Jurkat, Clone E6-1 (cell line): Measurements from ENCODE around the gene PPP1R12A.

ENCODE experiments used
- DNase-seq: peaks from one replicate; pipeline ENCODE4 v3.0.0-alpha.2; 2011; ENCODE audit warnings: low read depth, low spot score
- H3K4me3 ChIP-seq: 2 replicates; pipeline ENCODE4 v1.5.1; 2011; ENCODE audit warnings: mild to moderate bottlenecking, low read length, control low read depth, moderate library complexity

Gene PPP1R12A

GRCh38 chr12:79939728-79940310, 4.9 kb upstream of the PPP1R12A start:
- DNase-seq: no peak

GRCh38 chr12:79938843-79939242, 3.9 kb upstream of the PPP1R12A start:
- no peak overlapping the region for H3K4me3 ChIP-seq
- DNase-seq: no peak

More at GRCh38 chr12:79939728-79940310, 4.9 kb upstream of the PPP1R12A start:
- H3K4me3 ChIP-seq: no peak overlapping the region

GRCh38 chr12:79936670-79937069, 1.8 kb upstream of the PPP1R12A start:
- no peak for DNase-seq
- no peak overlapping the region for H3K4me3 ChIP-seq

- H3K4me3 ChIP-seq: peak overlapping the region; percentile 91
- DNase-seq: peak; percentile 18
Observed at GRCh38 chr12:79935624-79936345, 888 bp upstream of the PPP1R12A start.

DNA sequence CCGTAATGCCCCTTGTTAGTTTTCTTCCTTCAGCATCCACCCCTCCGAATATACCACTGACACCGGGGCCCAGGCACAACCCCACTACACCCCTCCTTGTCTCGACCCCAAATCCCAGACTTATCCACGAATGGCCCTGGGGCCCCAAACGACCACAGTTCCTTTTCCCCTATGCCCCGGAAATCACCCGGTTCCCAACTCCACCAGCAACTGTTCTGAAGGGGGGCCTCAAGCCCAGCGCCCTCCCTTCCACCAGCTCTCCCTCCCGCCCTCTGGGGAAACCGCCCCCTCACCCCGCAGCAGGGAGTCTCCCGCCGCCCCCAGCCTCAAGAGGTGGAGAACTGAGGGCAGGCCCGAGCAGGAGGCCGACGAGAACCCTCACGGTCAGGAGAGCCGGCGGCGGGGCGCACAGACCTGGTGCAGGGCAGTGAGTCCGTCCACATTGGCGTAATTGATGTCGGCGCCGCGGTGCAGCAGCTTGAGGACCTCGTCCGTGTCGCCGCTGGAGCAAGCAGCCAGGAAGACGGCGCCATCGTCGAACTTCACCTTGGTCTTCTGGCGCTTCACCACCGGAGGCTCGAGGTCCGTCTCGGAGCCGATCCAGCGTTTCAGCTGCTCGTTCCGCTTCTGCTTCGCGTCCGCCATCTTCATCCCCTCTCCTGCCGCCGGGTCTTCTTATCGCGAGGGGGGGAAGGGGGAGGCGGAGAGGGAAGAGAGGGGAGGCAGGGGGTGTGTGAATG, 446 bp downstream of the PPP1R12A start:
- peak; percentile 17 for DNase-seq
- H3K4me3 ChIP-seq: peak overlapping the region; percentile 91

DNA sequence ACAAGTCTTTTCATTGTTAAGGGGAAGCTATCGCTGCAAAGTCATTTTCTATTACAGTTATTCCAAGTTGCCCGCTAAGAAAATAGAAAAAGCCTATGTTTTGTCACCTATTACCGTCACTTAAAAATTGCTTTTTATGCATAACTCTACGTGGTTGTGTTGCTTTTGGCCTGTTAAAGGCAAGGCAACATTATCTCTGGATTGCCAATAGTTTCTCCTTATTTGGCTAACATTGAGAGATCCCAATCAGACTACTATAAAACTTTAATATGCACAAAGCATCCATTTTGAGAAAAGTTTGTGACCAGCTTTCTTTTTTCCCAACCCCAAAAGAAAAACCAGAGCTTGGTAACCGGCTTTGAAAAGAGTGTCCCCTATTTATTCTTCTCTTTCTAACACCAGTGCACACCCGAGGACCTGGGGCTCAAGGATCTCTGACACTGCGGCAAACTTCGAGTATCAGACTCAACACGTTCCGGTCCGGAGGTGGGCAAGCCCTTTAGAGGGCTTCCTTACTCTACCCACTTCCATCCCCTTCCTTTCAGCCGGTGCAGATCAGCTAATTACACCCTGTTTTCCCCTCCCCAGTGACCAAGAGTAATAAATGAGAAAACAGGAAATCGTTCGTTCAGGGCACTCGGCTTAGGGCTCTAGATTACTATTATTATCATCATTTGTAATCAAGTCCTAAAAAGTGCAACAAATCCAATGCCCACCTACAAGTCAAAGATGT, 1.2 kb downstream of the PPP1R12A start:
- DNase-seq: no peak
- H3K4me3 ChIP-seq: peak overlapping the region; percentile 91

DNA sequence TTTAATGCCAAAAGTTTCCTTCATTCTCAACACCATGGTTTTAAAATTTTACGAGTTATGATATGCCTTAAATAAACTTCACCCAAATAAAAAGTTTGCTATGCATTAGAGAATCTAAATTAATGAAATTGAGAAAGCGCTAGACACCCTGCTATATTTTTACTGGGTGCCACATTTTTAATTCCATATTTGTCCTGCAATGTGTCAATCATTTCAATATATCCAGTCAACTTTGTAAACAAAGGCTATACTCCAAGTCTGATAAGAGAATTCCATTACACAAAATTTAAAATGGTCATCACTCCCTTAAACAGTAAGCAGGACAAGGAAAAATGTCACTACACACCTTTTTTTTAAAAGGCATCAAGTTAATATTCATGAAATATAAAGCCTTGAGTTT, 1.9 kb downstream of the PPP1R12A start:
- H3K4me3 ChIP-seq: peak overlapping the region; percentile 91
- no peak for DNase-seq

DNA sequence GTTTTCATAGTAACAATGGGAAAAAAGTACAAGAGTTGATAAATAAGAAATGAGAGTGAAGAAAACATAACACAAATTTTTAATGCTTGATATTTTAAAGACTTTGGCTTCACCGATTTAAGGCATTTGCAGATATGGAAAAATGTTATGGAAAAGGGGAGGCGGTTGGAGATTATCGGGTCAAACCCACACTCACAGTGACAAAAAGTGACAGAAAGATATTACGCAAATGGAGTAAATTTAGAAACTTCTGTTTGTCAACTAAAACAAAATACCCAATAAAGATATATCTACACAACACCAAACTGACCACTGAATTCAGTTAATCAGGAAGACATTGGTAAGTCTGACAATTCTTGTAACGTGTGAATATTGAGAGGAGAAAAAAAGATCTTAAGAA, 2.5 kb downstream of the PPP1R12A start:
- H3K4me3 ChIP-seq: no peak overlapping the region

DNA sequence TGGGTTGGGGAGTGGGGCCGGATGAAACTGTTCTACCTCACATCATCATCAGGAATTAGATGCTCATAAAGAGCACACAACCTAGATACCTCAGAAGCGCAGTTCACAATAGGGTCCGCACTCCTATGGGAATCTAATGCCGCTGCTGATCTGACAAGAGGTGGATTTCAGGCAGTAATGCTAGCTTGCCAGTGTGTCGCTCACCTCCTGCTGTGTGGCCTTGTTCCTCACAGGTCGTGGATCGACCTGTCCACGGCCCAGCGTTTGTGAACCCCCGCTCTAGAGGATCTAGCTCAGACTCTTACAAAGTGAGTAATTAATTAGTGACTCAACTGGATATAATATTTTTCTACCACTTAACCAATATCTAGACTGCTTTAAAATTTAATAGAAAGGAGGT, 5.8 kb downstream of the PPP1R12A start:
- no peak for DNase-seq
- no peak overlapping the region for H3K4me3 ChIP-seq

More for the DNA sequence above, 2.5 kb downstream of the PPP1R12A start:
- no peak for DNase-seq

GRCh38 chr12:79927772-79928474, 7.0 kb downstream of the PPP1R12A start:
- peak; percentile 91 for DNase-seq
- no peak overlapping the region for H3K4me3 ChIP-seq

DNA sequence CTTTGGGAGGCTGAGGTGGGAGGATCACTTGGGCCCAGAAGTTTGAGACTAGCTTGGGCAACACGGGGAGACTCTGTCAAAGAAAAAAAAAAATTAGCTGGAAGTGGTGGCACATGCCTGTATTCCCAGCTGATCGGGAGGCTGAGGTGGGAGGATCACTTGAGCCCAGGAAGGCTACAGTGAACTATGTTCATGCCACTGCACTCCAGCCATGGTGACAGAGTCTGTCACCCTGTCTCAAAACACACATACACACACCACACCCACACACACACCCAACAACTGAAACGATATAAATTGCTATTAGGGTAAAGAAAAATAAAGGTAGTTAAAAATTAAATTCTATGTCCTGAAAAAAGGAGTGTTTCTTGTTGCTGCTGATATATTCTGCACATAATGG, 7.9 kb downstream of the PPP1R12A start:
- H3K4me3 ChIP-seq: no peak overlapping the region
- no peak for DNase-seq

DNA sequence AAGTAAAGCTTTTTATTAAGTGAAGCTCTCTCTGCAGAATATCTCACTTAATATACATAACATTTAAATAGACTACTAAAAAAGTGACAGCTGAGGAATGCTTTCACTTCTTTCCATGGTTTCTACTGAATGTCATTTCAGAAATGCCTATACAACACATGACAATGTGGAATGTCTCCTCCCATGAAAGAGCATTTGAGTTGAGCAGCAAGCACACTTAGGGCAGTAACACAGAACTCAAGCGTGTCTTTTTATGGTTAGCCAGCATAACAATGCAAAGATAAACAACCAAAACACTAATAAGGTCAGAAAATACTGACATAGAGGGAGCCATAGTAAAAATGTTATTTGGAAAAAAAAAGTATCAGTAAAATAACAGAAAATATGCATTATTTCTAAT, 9.4 kb downstream of the PPP1R12A start:
- DNase-seq: no peak

DNA sequence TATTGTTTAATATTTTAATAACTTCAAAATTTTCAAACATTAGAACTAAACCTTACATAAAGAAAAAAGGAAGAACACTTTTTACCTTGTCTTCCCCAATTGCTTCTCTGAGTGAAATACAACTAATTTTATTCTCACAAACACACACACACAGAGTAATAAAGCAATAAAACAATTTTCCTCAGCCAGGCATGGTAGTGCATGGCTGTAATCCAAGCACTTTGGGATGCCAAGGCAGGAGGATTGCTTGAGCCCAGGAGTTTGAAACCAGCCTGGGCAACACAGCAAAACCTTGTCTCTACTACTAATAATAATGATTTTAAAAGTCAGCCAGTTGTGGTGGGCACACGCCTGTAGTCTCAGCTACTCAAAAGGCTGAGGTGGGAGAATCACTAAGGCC, 13.1 kb downstream of the PPP1R12A start:
- DNase-seq: no peak
- H3K4me3 ChIP-seq: no peak overlapping the region

More for the DNA sequence above, 9.4 kb downstream of the PPP1R12A start:
- no peak overlapping the region for H3K4me3 ChIP-seq

- no peak for DNase-seq
- H3K4me3 ChIP-seq: no peak overlapping the region
Observed at GRCh38 chr12:79920421-79921238, 14.3 kb downstream of the PPP1R12A start.

- H3K4me3 ChIP-seq: no peak overlapping the region
- DNase-seq: no peak
Observed at GRCh38 chr12:79919762-79920161, 15.1 kb downstream of the PPP1R12A start.

DNA sequence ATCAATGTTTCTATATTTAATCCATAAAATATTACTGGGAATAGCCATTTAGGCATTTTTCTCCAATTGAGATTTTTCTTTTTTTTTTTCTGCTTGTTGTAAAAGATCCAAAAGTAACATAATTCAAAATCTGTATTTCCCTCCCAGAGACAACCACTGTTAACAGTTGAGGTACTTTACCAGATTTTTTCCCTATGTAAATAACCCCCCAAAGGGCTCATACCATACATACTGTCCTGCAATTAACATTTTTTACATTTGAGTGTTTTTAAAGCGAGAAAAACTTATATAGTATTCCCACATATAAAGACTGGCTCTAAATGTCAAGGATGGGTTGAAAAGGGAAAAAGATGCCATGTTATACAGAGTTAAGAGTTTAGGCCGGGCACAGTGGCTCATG, 18.1 kb downstream of the PPP1R12A start:
- H3K4me3 ChIP-seq: no peak overlapping the region
- no peak for DNase-seq

DNA sequence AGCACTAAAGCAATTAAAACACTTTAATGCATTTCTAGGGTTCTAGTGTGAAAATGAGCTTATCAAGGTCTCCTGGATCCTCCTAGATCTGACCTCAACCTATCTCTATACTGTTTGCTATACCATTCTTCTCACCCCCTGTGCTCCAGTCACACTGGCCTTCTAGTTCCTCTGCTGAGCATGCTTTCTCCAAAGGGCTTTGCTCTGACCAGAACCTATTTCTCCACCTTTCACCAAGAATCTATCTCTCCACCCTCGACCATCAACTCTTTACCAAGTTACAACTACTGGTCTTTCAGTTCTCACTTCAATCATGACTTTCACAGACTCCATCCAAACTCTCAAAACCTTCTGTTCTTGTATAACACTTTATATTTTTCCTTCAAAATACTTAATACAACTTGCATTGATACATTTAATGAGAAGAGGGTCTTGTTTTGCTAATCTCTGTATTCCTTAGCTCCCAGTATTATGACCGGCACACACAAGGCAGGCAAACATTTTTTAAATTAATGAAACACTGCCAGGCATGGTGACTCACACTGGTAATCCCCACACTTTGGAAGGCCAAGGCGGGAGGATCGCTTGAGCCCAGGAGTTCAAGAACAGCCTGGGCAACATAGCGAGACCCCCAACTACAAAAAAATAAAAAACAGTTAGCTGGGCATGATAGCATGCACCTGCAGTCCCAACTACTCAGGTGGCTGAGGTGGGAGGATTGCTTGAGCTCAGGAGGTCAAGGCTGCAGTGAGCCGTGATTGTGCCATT, 22.8 kb downstream of the PPP1R12A start:
- no peak overlapping the region for H3K4me3 ChIP-seq
- DNase-seq: no peak

DNA sequence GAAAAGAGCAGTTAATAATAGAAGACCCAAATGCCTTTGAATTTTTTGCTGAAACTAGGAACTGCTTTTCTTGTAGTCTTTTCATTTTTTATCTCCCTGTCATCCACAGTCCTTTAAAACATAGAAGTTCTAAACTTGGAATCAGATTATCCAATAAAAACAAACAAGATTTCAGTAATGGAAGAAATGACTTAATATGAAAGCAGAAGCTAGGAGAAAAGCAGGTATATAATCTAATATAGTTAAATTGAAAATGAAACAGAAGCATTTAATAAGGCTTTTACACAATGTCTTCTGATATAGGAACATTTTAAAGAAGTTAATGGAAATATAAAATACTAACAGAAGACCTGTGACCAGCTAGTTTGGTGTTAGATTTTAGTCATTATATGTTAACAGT, 26.5 kb downstream of the PPP1R12A start:
- no peak overlapping the region for H3K4me3 ChIP-seq
- no peak for DNase-seq
